OCI-LY3 (cell line): ENCODE measurements around the gene ZNF791.

Experiments
- CTCF ChIP-seq: fragments of 200-600, 300-600 bp; sonication (generic); IDR thresholded peaks from 2 replicates; pipeline ENCODE4 v1.5.1; 2014; ENCODE audit warnings: antibody characterized with exemption, low read length, low read depth
- EZH2phosphoT487 ChIP-seq: fragments of 200-600 bp; shearing (Covaris generic); IDR thresholded peaks from 2 replicates; pipeline ENCODE4 v1.6.1; 2018; ENCODE audit warnings: antibody characterized with exemption, mixed run types, low read depth

- TF ChIP-seq CTCF (peak; percentile 49), EZH2phosphoT487 (no peak)
These were observed 29.3 kb downstream of the ZNF791 start for GRCh38 chr19:12639901-12640613.
